CD4-positive, alpha-beta T cell treated with Interleukin-17A for 4 hours (primary cell): ENCODE measurements around the gene C19orf38.
"Not testable (repeated sequence)": the region's sequence is repeated elsewhere in the genome, so short reads cannot be mapped to it uniquely, and the experiment has no call there.

Experiments used
- DNase-seq: peaks from one replicate; pipeline ENCODE4 v3.0.0-alpha.2; 2020; ENCODE audit warnings: mixed read lengths

Gene C19orf38

DNA sequence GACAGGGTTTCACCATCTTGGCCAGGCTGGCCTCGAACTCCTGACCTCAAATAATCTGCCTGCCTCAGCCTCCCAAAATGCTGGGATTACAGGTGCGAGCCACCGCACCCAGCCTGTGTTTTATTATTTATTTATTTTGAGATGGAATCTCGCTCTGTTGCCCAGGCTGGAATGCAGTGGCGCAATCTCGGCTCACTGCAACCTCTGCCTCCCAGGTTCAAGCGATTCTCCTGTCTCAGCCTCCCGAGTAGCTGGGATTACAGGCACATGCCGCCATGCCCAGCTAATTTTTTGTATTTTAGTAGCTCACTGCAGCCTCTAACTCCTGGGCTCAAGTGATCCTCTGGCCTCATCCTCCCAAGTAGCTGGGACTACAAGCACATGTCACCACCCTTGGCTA lies 29.4 kb downstream of the C19orf38 start:
- not testable (repeated sequence) for DNase-seq

DNA sequence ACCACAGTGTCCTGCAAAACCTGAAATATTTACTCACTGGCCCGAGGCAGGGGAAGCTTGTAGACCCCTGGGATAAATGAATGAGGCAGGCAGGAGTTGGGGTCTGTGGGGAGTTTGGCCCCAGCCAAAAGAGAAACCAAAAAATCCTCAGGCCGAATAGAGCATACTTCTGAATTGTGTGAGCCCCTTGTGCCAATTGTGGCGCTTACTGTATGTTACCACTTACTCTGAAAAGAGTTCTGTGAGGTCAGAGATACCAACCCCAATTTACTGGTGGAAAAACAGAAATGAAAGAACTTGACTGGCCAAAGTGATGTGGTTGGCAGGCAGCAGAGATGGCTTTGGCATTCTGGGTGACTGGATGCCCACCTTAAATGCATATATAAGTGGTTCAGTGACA lies 30.0 kb downstream of the C19orf38 start:
- no peak for DNase-seq

DNA sequence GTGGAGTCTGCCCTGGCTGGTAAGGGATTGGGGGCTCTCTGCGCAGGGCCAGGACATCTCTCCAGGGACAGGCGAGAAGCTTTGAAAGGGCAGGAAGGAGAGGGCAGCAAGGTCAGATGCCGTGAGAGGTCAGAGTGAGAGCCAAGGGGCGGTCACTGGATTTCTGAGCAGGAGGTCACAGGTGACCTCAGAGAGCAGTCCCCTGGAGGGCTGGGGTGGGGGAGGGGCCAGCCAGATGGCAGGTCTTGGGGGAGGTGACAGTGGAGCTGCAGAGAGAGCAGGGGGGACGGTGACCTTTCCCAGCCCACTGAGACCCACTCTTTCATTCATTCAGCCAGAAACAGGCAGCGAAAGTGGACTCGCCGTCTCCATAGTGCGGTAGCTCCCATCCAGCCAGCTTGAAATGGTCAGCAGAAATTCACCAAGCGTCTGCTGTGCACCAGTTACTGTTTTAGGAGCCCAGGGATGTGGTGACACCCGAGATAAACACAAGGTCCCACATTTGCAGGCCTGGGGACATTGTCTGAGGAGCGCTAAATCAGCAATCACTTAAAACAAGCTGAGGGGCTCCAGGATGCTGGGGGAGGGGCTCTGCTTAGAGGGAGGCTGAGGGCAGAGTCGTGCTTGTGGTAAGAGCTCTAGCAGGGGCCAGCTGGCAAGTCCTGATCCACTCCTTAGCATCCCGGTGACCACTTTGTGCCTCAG lies 33.3 kb downstream of the C19orf38 start:
- DNase-seq: no peak

DNA sequence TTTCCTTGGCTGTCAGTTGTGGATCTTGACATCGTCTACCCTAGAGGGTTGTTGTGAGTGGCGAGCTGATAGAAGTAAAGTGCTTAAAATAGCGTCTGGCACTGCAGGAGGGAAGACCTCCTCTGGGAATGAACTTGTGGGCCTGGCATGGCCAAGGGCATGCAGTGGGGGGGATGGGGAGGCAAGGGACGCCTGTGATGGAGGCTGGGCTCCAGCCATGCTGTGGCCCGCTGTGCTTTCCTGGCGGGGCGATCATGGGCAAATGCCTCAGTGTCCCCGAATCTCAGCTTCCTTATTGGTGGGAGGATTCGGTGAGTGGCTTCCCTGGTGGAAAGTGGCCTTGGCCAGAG lies 33.9 kb downstream of the C19orf38 start:
- no peak for DNase-seq

DNA sequence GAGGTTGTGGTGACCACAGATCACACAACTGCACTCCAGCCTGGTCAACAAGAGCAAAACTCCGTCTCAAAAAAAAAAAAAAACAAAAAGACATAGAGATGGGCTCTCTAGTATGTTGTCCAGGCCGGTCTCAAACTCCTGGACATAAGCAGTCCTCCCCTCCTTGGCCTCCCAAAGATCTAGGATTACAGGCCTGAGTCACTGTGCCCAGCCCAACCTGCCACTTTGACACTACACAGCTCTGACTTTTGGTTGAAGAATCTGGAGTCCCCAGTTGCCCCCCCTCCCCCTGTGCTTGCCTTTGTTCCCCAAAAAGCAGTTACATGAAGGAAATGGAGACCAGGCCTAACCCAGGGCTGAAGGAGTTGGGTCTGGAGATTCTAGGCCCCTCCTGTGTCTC lies 36.1 kb downstream of the C19orf38 start:
- no peak for DNase-seq

DNA sequence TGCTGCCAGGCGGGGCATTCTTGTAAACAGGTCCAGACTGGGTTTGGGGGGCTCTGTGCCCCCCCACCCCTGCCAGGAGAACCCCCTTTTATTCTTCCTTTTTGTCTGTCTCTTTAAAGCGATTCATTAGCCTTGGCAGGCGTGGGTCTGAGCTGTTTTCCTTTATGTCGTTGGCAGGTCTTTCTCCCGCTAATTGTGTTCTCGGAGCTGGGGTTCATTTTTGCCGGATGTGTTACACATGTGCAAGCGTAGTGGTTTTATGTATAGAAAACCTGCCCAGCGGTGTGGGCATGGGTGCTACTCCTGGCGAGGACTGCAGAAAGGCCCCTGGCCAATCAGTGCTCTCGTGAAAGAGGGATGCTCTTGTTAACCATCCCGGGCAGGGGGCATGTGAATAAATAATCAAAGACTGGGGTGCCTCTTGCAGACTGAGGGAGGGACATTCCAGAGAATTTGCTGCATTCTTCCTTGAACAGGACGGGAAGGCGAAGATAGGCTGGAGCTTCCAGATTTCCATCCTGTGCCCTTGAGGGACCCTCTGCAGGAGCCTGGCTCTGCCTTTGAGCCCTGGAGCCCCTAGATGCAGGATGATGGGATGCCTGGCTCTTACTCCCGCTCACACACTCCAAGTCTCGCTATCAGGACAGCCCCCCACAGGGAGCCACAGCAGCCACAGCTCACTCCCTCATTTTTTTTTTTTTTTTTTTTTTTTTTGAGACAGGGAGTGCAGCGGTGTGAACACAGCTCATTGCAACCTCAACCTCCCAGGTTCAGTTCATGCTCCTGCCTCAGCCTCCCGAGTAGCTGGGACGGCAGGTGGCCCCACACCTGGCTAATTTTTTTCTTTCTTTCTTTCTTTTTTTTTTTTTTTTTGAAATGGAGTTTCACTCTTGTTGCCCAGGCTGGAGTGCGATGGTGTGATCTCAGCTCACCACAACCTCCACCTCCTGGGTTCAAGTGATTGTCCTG lies 37.3 kb downstream of the C19orf38 start:
- DNase-seq: no peak

DNA sequence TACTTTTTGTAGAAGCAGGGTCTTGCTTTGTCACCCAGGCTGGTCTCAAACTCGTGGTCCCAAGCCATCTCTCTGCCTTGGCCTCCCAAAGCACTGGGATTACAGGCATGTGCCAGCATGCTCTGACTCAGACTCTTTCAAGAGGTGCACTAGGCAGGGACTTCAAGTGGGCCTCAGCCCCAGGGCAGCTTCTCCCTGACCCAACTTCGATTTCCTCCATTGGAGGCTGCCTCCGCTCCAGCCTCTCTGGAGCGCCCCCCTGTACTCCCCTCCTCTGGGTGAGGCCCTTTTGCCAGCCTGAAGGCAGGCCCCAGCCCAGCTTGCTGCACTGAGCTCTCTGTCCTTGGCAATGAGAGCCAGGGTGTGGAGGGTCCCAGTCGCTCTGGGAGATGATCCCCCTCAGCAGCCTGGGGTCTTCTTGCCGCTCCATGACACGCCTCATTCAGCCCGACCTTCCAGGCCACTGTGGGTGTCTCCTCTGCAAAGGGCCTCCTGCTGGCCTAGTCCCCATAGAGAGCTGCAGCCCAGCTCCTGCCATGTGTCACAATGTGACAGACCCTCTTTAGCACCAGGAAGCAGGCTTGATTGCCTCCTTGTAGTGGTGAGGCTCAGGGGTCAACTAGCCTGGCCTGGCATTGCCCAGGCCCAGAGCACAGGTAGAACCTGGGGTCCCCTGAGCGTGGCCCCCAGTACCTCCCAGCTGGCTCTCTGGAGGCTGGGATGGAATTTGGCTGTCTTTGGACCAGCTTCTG lies 39.6 kb downstream of the C19orf38 start:
- no peak for DNase-seq

DNA sequence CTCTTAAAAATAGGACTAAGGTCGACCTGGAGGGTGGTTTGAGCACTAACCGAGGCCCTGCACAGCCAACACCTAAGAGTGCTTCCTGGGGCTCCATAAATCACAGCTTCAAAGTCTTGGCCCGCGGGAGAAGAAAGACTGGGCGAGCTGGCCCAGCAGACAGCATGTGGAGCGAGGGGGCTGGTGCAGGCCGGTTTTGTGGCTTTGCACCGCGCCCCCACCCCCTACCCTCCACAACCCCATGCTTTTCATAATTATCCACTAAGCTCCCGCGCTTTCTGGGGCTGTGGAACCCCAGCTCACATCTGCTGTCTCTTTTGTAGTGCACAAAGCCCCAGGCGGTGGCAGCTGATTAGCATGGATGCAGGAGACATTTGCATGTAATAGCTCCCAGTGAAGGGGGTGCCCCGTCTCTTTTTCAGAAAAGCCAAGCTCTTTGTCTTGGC lies 40.2 kb downstream of the C19orf38 start:
- no peak for DNase-seq

DNA sequence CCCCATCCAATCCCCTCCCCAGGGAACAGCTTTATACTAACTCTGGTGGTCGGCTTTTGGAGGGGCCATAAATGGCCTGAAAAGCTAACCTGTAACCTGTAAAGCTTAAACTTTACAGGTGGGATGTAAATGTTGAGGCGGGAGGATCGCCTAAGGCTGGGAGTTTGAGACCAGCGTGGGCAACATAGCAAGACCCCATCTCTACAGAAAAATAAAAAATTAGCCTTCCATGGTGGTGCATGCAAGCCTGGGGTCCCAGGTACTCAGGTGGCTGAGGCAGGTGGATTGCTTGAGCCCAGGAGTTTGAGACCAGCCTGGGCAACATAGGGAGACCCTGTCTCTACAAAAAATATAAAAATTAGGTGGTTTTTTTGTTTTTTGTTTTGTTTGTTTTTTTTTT lies 41.7 kb downstream of the C19orf38 start:
- DNase-seq: no peak

DNA sequence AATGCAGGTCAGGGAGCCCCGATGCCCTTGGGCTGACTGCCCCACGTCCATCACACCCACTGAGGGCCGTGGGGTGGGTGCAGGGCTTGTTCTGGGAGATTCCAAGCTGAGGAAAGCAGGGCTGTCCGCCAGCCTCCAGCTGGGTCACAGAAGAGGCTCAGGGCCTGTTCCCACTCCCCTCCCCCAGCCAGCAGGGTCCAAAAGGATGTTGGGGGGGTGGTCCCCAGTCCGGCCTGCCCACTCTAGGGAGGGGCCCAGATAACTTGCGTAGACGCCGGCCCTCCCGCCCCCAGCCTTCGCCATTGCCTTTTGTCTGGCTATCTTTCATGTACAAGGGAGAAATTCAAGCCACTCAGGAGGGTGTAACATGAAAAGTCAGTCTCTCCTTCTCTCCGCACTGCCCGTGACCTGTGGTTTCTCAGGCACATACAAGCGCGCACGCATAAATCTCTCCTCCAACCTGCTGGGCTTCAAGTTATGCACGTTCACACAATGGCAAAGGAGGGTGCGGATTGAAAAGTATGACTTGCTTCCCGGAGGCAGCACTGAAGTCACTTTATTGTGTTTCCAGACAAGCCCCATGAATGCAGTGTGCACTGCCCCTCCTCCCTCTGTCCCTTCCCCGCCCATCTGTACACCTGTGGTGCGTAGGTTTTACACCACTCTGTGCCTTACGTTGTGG lies 43.3 kb downstream of the C19orf38 start:
- DNase-seq: no peak

DNA sequence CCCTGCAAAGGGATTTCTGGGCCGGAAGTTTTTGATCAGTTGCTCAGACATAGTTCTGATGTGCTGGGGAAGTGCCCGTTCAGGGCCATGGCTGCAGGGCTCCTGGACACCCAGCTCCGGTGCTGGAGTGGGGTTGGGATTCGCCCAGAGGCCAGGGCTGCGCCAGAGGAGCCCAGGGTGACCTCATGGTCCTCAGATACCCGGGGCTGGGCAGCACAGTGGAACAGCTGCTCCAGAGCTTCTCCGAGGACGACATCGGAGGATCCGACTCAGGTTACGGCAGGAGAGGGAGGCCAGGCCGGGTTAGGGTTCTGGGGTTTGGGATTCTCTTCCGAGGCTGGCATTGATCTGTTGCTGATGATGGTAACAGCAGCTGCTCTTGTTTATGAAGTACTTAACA lies 44.0 kb downstream of the C19orf38 start:
- DNase-seq: no peak

DNA sequence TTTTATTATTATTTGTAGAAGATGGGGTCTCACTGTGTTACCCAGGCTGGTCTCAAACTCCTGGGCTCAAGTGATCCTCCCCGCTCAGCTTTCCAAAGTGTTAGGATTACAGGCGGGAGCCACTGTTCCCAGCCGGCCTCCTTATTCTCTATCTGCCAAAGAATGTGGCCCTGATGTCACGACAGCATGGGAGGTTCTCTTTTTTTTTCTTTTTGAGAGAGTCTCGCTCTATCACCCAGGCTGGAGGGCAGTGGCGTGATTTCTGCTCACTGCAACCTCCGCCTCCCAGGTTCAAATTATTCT lies 46.6 kb downstream of the C19orf38 start:
- DNase-seq: no peak

DNA sequence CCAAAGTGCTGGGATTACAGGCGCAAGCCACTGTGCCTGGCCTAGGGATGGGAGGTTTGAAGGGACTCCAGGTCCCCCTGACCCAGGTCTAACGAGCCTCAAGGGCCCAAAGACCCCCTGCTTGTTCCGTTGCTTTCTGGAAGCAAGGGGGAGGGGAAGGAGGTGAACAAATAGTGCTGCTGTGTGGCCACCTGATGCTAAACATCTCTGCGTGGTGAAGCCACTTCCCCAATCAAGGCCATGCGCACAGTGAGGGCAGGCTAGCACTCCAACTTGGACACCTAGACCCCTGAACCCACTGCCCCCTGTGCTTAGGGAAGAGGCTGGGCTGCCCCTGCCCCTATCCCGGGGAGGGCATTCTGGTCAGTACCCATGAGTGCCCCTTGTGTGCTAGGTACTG lies 47.1 kb downstream of the C19orf38 start:
- DNase-seq: no peak

DNA sequence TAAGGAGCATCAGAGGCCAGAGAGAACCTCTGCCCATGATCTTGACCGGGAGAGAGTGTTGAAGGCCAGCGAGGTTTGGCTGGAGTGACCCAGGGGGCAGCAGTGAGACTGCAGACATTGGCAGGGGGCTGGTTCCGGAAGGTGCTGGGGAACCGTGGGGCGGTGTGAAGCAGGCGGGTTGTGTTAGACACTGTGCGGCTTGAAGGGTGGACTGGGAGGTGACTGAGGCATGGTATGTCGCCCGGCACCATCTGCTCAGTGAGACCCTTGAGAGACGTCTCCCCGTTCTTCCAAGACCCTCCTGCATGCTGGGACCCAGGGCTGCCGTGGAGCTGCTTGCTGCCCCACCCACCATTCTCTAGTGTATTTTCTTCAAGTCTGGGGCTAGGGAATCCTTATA lies 47.7 kb downstream of the C19orf38 start:
- no peak for DNase-seq

DNA sequence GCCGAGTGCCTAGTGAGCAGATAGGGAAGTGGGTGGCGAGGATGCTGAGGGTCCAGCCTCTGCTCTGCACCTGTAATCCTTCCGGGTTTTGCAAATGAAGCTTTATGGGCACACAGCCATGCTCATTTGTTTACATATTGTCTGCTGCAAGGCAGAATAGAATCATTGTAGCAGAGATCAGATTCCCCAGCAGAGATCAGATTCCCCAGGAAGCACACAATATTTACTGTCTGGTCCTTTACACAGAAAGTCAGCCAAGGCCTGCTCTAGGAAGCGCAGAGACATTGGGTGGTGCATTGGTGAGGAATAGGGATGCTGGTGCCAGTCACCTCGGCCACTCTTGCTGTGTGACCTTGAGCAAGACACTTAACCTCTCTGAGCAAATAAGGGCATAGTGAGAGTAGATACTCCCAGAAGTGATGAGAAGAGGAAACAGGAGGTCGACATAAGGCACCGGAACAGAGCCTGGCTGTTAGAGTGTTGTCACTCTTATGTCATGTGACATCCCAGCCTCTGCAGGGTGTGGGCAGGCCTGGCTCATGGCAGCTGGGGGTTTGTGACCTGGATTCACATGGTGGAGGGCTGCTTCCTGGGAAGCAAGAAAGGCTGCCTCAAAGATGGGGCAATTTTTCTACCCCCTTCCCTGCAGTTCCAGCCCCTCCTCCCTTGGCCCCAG lies 48.8 kb downstream of the C19orf38 start:
- no peak for DNase-seq

DNA sequence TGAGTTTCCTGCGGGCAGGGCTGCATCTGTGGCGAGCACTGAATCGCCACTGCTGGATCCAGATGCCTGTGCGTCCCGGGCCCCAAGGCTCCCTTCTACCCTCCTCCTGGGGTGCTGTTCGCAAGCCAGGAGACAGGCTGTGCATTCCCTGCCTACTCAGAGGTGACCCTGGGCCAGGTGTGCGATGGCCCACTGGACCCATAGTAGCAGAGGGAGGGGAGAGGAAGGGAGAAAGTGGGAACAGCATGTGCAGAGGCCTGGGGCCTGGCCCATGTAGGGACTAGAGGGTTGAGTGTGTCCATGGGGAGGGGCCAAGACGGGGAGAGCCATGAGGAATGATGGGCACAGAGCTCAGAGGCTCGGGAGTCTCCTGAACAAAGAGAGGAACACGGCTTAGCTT lies 50.4 kb downstream of the C19orf38 start:
- DNase-seq: no peak

DNA sequence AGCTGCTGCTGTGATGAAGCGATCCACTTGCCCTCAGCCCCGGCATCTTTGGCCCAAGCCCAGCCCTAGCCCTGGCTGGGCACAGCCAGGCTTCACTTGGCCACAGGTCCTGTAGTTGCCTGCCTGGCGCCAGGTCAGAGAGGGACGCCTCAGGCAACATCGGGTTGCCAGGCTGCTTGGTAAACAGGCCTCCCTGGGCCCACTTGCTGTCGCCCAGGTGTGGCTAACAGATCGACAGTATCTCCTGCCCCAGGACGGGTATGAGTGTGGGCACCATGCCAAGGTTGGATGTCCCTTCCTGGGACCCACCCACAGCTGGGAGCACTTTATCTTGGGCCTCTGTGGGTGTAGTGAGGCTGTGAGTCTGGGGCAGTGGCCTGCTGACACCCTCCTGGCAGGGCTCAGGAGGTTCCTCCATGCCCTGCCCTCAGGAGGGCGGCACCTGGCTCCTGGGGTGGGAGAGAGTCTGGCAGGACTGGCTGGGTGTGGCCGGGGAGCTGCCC lies 51.0 kb downstream of the C19orf38 start:
- DNase-seq: no peak

DNA sequence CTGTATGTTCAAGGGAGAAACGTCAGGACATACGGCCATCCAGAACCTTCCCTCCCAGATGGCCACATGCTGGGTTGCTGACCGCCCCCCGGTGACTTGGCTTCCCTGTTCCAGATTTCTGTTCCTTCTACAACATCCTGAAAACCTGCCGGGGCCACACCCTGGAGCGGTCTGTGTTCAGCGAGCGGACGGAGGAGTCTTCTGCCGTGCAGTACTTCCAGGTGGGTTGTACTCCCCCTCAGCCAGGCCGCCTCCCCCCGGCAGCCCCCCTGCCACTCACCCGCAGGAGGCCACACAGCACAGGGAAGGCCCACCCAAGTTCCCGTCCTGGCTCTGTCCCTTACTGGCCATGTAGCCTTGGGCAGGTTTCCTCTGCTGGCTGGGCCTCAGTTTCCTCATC lies 59.7 kb downstream of the C19orf38 start:
- DNase-seq: no peak

DNA sequence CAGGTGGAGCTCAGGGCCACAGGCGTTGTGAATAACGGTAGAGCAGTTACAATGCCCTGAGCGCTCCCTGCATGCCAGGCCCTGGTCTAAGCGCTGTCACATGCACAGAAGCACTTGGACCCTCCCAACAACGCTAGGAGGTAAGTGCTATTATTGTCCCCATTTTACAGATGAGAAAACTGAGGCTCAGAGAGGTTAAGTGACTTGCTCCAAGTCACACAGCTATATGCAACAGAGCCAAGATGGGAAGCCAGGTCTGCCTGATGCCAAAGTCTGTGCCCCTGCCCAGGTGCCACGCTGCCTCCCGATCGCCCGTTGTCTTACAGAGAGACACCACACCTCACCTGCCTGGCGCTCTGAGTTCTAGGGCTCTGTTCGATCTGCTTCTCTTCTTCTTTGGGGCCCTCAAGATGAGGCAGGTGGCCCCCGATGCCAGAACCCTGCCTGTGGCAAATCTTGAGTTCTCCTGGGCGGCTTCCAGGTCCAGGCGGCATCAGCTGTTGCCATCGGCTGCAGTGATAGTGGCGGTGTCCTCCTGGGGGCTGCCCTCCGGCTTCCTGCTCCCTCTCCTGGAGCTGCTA lies 60.3 kb downstream of the C19orf38 start:
- no peak for DNase-seq

DNA sequence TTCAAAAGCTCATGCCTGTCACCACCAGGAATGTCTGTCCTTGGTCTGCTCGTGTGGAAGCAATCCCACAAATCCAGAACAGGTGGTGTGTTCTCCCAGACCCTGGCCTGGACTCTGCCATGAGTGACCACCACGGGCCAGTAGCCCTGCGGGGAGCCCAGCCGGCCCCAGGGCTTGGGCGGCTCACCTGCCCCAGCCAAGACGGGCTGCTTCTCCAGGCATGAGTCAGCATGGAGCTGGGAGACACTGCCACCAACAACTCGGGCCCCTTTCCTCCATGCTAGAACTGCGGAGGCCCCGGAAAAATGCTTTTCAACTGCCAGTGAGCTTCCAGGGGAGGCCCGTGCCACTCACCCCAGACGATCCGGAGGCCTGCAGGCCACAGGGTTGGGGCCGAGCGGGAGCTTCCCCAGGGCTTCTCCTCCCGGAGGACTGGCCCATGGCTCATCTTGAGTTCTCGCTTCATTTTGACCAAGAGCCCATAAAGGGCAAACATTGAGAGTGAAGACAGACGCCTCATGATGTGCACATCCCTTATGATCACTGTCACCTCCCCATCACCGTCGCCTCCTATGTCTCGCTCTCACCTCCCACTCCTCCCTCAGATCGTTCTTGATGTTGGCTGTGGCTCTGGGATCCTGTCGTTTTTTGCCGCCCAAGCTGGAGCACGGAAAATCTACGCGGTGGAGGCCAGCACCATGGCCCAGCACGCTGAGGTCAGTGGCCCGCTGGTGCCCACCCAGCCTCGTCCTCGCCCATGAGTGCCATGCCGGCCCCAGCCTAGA lies 63.6 kb downstream of the C19orf38 start:
- DNase-seq: no peak

DNA sequence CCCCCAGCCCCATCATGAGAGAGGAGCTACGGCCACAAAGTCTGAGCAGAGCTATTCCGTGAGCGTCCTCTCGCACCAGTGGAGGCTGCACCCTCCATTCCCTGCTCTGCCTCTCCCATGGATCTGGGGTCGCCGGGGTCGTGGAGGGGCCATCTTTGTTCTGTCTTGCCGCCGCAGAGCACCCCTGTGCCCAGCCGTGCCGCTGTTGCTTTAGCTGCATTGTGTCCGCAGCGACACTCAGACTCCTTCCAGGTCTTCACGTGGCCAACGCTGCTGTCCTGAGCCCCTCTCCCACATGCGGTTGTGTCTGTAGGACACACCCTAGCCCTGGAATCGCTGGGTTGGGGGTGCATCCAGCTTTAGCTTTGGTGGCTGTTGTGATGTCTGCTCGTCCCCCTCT lies 64.4 kb downstream of the C19orf38 start:
- no peak for DNase-seq
